CD4-positive, alpha-beta T cell treated with Interleukin-15 for 4 hours (primary cell): Measurements from ENCODE around the gene U2AF2.
A peak's percentile ranks its signal among the peaks of the same experiment; 100 is the strongest.

Experiments used
- DNase-seq: peaks from one replicate; pipeline ENCODE4 v3.0.0-alpha.2; 2020; ENCODE audit warnings: low spot score

Gene U2AF2

GRCh38 chr19:55674841-55675660 is 20.2 kb downstream of the U2AF2 start, which contains the start of gene EPN1:
Gene EPN1, plus strand, starts transcription at chr19:55675226. Its CDS starts 3,402 bp downstream, at chr19:55678628.
- DNase-seq: peak; percentile 95

GRCh38 chr19:55675661-55676354 is 21.0 kb downstream of the U2AF2 start:
- no peak for DNase-seq

GRCh38 chr19:55676383-55676782 is 21.5 kb downstream of the U2AF2 start:
- no peak for DNase-seq

- no peak for DNase-seq
Measured at GRCh38 chr19:55676889-55677505, 22.2 kb downstream of the U2AF2 start.

- DNase-seq: no peak
Measured at GRCh38 chr19:55677572-55678028, 22.8 kb downstream of the U2AF2 start.

GRCh38 chr19:55678121-55678671 is 23.4 kb downstream of the U2AF2 start:
- DNase-seq: peak; percentile 6

- no peak for DNase-seq
Measured at GRCh38 chr19:55679343-55680257, 24.8 kb downstream of the U2AF2 start.

- DNase-seq: no peak
Measured at GRCh38 chr19:55680339-55681130, 25.7 kb downstream of the U2AF2 start.

- DNase-seq: no peak
Measured at GRCh38 chr19:55681131-55682092, 26.6 kb downstream of the U2AF2 start.

- DNase-seq: no peak
Measured at GRCh38 chr19:55683449-55684261, 28.8 kb downstream of the U2AF2 start.

GRCh38 chr19:55684946-55685681 is 30.3 kb downstream of the U2AF2 start:
- no peak for DNase-seq

GRCh38 chr19:55685776-55686175 is 30.9 kb downstream of the U2AF2 start:
- DNase-seq: no peak

- DNase-seq: no peak
Measured at GRCh38 chr19:55686311-55687050, 31.6 kb downstream of the U2AF2 start.

GRCh38 chr19:55687281-55688201 is 32.7 kb downstream of the U2AF2 start:
- DNase-seq: no peak

- no peak for DNase-seq
Measured at GRCh38 chr19:55688422-55689218, 33.8 kb downstream of the U2AF2 start.
